Measurements from ENCODE around the gene BSN.
"Not testable (repeated sequence)": the region's sequence is repeated elsewhere in the genome, so short reads cannot be mapped to it uniquely, and the experiment has no call there.

Gene BSN

DNA sequence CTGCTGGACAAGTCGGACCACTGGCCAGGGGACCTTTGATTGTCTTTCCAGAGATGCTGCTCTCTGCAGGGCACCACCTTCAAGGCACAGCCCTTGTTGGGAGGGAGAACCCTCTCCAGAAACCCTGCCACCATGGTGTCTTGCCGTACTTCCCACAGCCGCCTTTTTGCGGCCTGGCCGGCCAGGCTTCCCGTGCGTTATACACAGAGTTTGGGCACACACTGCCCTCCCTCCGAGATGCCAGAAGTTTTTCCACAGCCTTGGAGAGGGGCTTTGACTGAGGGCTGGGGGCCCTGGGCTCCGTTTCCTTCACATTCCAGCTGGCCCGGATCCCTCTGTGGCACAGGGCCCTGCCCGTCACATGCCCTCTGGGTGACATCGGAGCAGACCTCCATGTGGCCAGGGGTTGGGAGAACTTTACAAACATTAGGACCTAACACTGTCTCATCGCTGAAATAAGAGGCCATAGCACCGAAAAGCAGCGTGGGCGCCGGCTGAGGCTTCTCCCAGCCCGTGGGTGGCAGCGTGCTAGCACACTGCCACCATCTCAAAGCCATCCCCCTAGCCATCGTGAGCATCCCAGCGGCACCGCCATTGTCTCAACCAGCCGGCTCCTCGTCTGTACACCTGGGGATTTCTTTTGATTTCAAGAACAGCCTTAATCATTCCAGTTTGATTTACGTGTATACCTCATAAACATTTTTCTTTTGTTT lies 113.6 kb downstream of the BSN start:
- in situ Hi-C loops (cut with MboI; ENCODE audit: low sequenced_read_pairs), result loop anchor here (25.0 kb wide), 1 partner anchor 106 kb away; the partner anchor contains the start of gene BSN

- in situ Hi-C loops (cut with MboI; ENCODE audit: low sequenced_read_pairs), result loop anchor here (25.0 kb wide), 1 partner anchor 106 kb away; the partner anchor contains the start of gene BSN
Observed at GRCh38 chr3:49668414-49668797, 114.1 kb downstream of the BSN start.

- in situ Hi-C loops (cut with MboI; ENCODE audit: low sequenced_read_pairs), result loop anchor here (25.0 kb wide), 1 partner anchor 107 kb away; the partner anchor contains the start of gene BSN
Observed at GRCh38 chr3:49668861-49669260, 114.6 kb downstream of the BSN start.

DNA sequence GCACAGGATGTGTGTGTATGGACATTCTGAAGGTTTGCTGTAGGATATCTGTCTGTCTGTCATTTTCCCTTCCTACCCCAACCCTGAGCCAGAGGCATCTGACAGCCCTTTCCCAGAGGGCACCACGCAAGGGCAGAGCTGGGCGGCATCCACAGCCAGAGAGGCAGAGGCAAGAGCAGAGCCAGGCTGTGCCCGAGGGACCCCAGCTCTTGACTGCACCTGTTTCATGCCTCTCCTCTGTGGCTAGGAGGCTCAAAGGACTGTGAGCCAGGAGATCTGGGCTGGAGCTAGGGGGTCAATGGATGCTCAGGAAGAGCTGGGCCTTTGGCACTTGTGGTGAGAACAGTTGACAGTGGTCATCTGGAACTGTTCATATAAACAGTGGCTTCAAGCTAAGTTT lies 115.1 kb downstream of the BSN start:
- in situ Hi-C loops (cut with MboI; ENCODE audit: low sequenced_read_pairs), result loop anchor here (25.0 kb wide), 1 partner anchor 107 kb away; the partner anchor contains the start of gene BSN

- in situ Hi-C loops (cut with MboI; ENCODE audit: low sequenced_read_pairs), result loop anchor here (25.0 kb wide), 1 partner anchor 109 kb away; the partner anchor contains the start of gene BSN
Observed at GRCh38 chr3:49670940-49671290, 116.6 kb downstream of the BSN start.

GRCh38 chr3:49671291-49672288 lies 117.3 kb downstream of the BSN start:
- in situ Hi-C loops (cut with MboI; ENCODE audit: low sequenced_read_pairs), result loop anchor here (25.0 kb wide), 1 partner anchor 109 kb away; the partner anchor contains the start of gene BSN

DNA sequence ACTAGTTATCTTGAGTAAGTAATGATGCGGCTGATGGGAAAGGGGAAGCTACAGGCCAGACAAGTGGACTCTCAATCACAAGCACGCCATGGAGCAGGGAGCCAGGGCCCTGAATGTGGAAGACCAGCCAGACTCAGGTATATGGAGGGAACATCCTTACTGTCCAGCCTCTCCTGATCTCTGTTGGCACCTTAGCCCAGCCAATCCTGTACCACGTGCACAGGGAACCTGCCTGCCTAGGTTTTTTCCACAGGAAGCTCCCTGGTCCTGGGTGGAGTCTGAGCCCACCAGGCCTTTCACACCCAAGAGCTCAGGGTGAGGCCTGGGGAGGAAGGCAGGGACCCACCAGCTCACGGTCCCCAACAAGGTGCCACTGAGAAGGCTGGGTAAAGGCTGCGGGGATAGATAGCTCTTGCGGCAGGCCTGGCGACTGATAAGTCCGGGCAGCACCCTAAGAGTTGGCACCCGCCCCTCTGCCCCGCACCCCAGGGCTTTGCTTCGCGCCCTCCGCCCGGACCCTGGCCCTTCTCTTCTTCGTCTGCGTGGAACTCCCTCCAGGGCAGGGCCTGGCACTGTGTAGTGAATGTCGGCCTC lies 118.9 kb downstream of the BSN start:
- in situ Hi-C loops (cut with MboI; ENCODE audit: low sequenced_read_pairs), result loop anchor here (25.0 kb wide), 1 partner anchor 111 kb away; the partner anchor contains the start of gene BSN

- in situ Hi-C loops (cut with MboI; ENCODE audit: low sequenced_read_pairs), result loop anchor here (25.0 kb wide), 1 partner anchor 112 kb away; the partner anchor contains the start of gene BSN
Observed at GRCh38 chr3:49673715-49674496, 119.6 kb downstream of the BSN start, which contains the start of gene APEH. APEH (plus strand) TSS chr3:49674351; CDS start chr3:49674402, 51 bp downstream.

DNA sequence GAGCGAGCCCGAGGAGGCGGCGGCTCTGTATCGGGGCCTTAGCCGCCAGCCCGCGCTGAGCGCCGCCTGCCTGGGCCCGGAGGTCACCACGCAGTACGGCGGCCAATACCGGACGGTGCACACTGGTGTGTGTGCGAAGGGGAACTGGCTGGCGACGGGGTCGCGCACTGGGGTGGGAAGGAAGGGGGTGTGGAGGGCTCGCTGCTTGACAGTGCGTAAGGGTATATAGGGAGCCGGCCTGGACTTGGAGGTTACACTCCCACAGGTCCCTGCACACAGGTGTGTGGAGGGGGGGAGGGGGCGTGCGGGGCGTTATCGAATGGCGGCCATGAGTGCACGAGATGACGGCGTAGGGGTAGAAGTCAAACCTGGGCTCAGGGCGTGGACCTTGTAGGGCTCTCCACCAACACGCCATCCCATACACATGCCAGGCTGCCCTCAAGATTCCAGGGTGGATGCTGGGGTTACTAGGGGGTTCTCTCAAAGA lies 120.3 kb downstream of the BSN start:
- in situ Hi-C loops (cut with MboI; ENCODE audit: low sequenced_read_pairs), result loop anchor here (25.0 kb wide), 1 partner anchor 112 kb away; the partner anchor contains the start of gene BSN

DNA sequence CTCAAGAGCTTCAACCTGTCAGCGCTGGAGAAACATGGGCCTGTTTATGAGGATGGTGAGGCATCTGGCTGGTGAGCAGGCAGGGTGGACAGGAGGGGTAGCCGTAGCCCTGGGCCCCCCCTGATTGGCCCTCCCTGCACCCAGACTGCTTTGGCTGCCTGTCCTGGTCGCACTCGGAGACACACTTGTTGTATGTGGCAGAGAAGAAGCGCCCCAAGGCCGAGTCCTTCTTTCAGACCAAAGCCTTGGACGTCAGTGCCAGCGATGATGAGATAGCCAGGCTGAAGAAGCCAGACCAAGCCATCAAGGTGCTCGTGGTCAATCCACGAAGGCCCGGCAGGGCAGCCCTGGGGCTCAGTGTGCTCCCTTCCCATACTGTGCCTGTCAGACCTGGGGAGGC lies 121.6 kb downstream of the BSN start:
- in situ Hi-C loops (cut with MboI; ENCODE audit: low sequenced_read_pairs), result no loop called here

- in situ Hi-C loops (cut with MboI; ENCODE audit: low sequenced_read_pairs), result no loop called here
Observed at GRCh38 chr3:49680493-49681231, 126.4 kb downstream of the BSN start.

- in situ Hi-C loops (cut with MboI; ENCODE audit: low sequenced_read_pairs), result no loop called here
Observed at GRCh38 chr3:49681232-49681522, 126.9 kb downstream of the BSN start.

DNA sequence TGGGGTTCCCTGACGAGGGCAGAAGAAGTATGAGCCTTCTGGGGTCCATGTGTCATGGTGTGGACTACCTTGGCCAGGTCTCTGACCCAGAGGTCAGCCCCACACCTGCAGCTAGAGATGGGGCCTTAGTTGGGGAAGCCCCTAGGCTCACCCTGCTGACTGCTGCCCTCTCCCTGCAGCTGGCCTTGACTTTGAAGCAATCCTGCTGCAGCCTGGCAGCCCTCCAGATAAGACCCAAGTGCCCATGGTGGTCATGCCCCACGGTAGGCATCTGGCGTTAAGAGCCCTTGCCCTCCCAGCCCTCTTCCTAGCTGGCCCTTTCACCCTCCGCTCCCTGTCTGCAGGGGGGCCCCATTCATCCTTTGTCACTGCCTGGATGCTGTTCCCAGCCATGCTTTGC lies 127.3 kb downstream of the BSN start:
- in situ Hi-C loops (cut with MboI; ENCODE audit: low sequenced_read_pairs), result no loop called here

- in situ Hi-C loops (cut with MboI; ENCODE audit: low sequenced_read_pairs), result no loop called here
Observed at GRCh38 chr3:49683162-49683561, 128.9 kb downstream of the BSN start.

DNA sequence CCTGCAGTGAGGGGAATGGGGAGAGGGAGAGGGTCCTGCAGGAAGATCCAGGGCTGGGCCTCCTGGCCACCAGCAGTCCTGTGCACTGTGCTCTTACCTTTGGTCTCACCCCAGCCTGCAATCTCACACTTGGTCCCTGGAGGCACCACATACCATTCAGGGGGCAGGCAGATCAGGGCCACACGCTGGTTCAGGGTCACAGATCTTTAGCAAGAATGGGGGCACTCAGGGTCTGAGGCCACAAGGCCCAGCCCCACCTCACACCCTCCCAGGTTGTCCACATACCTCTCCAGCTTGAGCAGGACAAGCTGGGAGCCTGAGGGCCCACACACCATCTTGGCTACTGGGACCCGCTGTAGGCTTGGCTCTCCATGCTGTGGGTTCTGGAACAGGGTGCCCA lies 130.2 kb downstream of the BSN start:
- in situ Hi-C loops (cut with MboI; ENCODE audit: low sequenced_read_pairs), result not testable (repeated sequence)

DNA sequence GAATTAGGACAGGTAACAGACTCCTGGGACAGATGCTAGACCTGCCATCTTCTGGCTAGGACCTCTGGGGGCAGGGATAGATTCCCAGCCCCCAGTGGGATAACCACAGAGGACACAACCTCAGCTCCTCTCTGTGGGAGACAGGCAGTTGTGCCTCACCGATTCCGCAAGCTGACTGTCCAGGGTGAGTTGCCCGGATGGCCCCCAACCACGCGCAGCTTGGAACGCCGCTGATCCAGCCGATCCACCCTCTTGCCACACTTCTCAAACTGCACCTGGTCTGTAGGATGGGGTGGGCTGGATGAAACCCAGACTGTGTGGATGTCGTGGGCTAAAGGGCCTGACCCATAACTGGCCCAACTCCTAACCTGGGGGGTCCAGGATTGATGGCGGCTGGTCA lies 130.8 kb downstream of the BSN start:
- in situ Hi-C loops (cut with MboI; ENCODE audit: low sequenced_read_pairs), result not testable (repeated sequence)

DNA sequence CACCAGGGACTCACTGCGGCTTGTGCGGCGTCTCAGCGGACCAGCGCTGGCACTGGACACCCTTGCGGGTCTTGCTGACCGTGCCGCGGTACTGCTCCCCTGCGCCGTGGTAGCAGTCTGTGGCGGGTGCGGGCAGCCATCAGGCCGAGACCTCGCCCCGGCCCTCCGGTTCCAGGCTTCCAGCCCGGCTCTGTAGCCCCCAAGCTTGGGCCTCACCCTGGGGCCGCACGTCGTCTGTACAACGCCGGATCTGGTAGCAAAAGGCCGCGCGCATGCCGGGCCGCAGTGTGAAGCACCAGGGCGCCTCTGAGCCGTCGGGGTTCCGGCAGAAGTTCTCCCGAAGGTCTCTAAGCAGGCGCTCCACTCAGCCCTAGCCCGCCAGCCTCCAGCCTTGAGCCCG lies 131.6 kb downstream of the BSN start:
- in situ Hi-C loops (cut with MboI; ENCODE audit: low sequenced_read_pairs), result not testable (repeated sequence)

- in situ Hi-C loops (cut with MboI; ENCODE audit: low sequenced_read_pairs), result not testable (repeated sequence)
Observed at GRCh38 chr3:49686346-49686745, 132.1 kb downstream of the BSN start.

DNA sequence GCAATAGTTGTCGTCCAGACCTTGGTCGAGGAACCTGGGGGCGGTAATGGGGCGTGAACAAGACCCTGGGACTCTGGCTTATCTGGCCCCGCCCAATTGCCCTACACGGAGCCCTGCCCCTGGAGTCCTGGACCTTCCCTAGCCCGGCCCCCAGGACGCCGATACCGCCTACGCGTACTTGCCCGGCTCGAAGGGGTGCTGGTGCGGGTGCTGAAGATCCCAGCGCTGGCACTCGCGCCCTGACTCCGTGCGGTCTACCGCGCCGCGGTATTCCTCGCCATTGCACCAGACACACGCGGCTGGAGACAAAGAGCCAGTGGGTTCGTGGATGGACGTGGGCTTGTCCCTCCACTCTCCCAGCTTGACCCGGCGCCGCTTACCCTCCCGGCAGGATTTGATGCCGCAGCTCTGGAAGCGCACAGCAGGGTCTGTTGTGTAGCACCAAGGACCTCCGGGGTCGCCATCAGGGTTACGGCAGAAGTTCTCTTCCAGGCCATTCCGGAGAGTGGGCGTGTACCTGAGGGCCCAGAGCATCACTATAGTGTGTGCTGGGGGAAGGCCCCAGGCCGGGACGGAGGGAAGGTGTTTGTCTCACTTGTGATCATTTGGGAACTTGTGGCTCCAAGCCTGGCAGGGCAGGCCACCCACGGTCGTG lies 132.6 kb downstream of the BSN start:
- in situ Hi-C loops (cut with MboI; ENCODE audit: low sequenced_read_pairs), result not testable (repeated sequence)
